Heart right ventricle (tissue), 16 donors: ENCODE results near the gene STXBP4. TPM values are rescaled to one million over a fixed set of nuclear protein-coding genes. Genes with fewer than 3 reads are reported as not detected.

ENCODE experiments used
- ATAC-seq, 8 donors: fragments of 200-7000 bp; cut with Tn5 transposase; one replicate each; pipeline ENCODE4 v1.9.1; 2020; ENCODE audit warnings: mild to moderate bottlenecking in 8 of 8, moderate library complexity in 8 of 8, moderate number of reproducible peaks in 1 of 8
- DNase-seq, 2 donors: peaks; one replicate each; pipeline ENCODE4 v3.0.0-alpha.2; 2020
- H3K27ac ChIP-seq, 10 donors: fragments of 200-600 bp; sonication (generic) in 2 of 10; one replicate each; pipeline versions ENCODE4 v1.5.0 to v1.8.0; 2020 to 2022; ENCODE audit warnings: mild to moderate bottlenecking in 3 of 10
- H3K27me3 ChIP-seq, 7 donors: fragments of 200-600 bp; one replicate each; pipeline ENCODE4 v1.8.0; 2021 to 2022; ENCODE audit warnings: mild to moderate bottlenecking in 2 of 7
- H3K36me3 ChIP-seq, 9 donors: fragments of 200-600 bp; sonication (generic) in 1 of 9; one replicate each; pipeline versions ENCODE4 v1.5.0 to v1.8.0; 2020 to 2022; ENCODE audit warnings: mild to moderate bottlenecking in 2 of 9
- H3K4me1 ChIP-seq, 9 donors: fragments of 200-600 bp; sonication (generic) in 1 of 9; one replicate each; pipeline versions ENCODE4 v1.5.0 to v1.8.0; 2020 to 2022; ENCODE audit warnings: mild to moderate bottlenecking in 4 of 9
- H3K4me3 ChIP-seq, 10 donors: fragments of 200-600 bp; sonication (generic) in 2 of 10; one replicate each; pipeline versions ENCODE4 v1.5.0 to v1.8.0; 2020 to 2022; ENCODE audit warnings: mild to moderate bottlenecking in 7 of 10, moderate library complexity in 2 of 10
- H3K9me3 ChIP-seq, 11 donors: fragments of 200-600 bp in 10 of 11; sonication (generic) in 2 of 11; one replicate each; pipeline versions ENCODE4 v1.5.0 to v1.8.0; 2013 to 2022; ENCODE audit warnings: mild to moderate bottlenecking in 2 of 11, control low read depth in 1 of 11, moderate library complexity in 1 of 11
- WGBS, 2 donors: extraction: QIAGEN DNeasy Blood & Tissue Kit; methylation state at CpG; one replicate each; pipeline ENCODE4 v1.1.7; 2013; ENCODE audit warnings: inconsistent platforms in 1 of 2; 5-methylcytosine and 5-hydroxymethylcytosine counted together
- intact Hi-C, 10 donors: fragments of 100-400 bp; cut with DNase I; formaldehyde crosslinking; loops; one replicate each; pipeline versions ENCODE4 v1.11.1 to v1.14.2; 2022
- polyA plus RNA-seq, 2 donors: library from polyadenylated mRNA; stranded (reverse); fragments of 200-250 nt; gene quantifications; one replicate each; pipeline ENCODE4 v1.2.3, GENCODE V29; 2013
- total RNA-seq, 10 donors: library from RNA; stranded (reverse); fragmentation: NEBNext Ultra II Directional in 3 of 10; extraction: Animal tissue kit (Norgen Biotek cat#: 25700) in 3 of 10; gene quantifications; one replicate each; pipeline versions ENCODE4 v1.2.1 to v1.2.4, GENCODE V29; 2021 to 2023
- TF ChIP-seq, protein P1 (sequence below), 9 donors: fragments of 200-600 bp; sonication (generic) in 2 of 9; IDR thresholded peaks; one replicate each; pipeline versions ENCODE4 v1.5.0 to v1.8.0; 2021 to 2022; ENCODE audit warnings: antibody characterized with exemption in 9 of 9, mild to moderate bottlenecking in 5 of 9, moderate library complexity in 1 of 9
- donor health status: Arrhythmogenic right ventricular cardiomyopathy.
- donor health status: ischemic (EF 13 %, LVEDD 7.1; RV severe dilation, severe dysfunction).
- donor health status: healthy with polysubstance abuse.
- donor health status: DM: no; HTN: yes; CAD: no.
- donor health status: DM: no; HTN: no; CAD: no.
- donor health status: ischemic (EF 25% LVEDD 6.9; RV normal size, moderate dysfunction).
- donor health status: ischemic (EF 25% LVEDD 5.7; RV mildly dilated, moderate dysfunction).
- donor health status: healthy.
- donor health status: DM: yes; HTN: yes; CAD: no.
- donor health status: Ischemic cardiomyopathy.
- donor health status: ischemic (EF 35%, LVEDD 5.7; RV mildly dilated, moderate dysfunction).
- donor health status: nonischemic (EF 11% LVEDD 7.7; RV severe dilation, severe dysfunction).
- donor health status: DM: yes; HTN: yes; CAD: no.
- donor health status: PGD.
- donor health status: ischemic (EF 29% LVEDD 5.4; RV normal size, mild dysfunction).
- donor health status: nonischemic (EF 23%, LVEDD 6.1; RV moderate dilation, normal function).

The STXBP4 gene
- total and polyA plus RNA-seq, 12 donors = 0.77 to 8.3 (median 5.0) TPM

DNA sequence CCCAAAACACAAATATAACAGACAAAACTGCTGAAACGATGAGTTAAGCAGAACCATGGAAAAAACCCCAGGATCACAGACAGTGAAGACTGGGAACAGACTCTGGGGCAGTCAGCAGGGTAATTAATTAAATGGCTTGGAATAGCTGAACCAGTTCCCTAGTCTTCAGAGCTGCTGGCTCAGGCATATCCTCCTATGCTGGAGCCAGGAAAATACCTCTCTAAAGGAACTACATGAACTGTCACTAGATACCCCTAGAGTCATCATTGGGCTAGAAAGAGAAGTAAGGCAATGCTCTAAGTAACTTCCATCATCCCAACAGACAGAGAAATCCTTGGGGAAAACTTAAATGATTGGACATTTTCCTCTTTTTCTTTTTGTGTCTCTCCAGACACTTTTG is 113.0 kb downstream of the STXBP4 start:
- no peaks in the 10 kb centered on the region for H3K27me3 ChIP-seq
- intact Hi-C loops = loop anchor here in 2 of 10 donors (10.0 kb wide), 2 partner anchors 73 to 1553 kb away; no protein-coding TSS in a partner anchor
- peaks cover 0 to 51% (median 9%) of the 10 kb centered on the region in 9 donors for H3K36me3 ChIP-seq
- no peaks in the 10 kb centered on the region for H3K9me3 ChIP-seq
- no peak overlapping the region for H3K4me3 ChIP-seq
- TF ChIP-seq, protein P1, sequence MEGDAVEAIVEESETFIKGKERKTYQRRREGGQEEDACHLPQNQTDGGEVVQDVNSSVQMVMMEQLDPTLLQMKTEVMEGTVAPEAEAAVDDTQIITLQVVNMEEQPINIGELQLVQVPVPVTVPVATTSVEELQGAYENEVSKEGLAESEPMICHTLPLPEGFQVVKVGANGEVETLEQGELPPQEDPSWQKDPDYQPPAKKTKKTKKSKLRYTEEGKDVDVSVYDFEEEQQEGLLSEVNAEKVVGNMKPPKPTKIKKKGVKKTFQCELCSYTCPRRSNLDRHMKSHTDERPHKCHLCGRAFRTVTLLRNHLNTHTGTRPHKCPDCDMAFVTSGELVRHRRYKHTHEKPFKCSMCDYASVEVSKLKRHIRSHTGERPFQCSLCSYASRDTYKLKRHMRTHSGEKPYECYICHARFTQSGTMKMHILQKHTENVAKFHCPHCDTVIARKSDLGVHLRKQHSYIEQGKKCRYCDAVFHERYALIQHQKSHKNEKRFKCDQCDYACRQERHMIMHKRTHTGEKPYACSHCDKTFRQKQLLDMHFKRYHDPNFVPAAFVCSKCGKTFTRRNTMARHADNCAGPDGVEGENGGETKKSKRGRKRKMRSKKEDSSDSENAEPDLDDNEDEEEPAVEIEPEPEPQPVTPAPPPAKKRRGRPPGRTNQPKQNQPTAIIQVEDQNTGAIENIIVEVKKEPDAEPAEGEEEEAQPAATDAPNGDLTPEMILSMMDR (IDR thresholded peaks at IDR 0.05) = no peak
- no peak for ATAC-seq
- WGBS, 2 donors = 94 to 96% methylated on average over 1 of the region's 1 CpG
- H3K4me1 ChIP-seq = peaks cover 0 to 5% (median under 1%) of the 10 kb centered on the region in 9 donors
- DNase-seq = no peak
- H3K27ac ChIP-seq = no peak overlapping the region

DNA sequence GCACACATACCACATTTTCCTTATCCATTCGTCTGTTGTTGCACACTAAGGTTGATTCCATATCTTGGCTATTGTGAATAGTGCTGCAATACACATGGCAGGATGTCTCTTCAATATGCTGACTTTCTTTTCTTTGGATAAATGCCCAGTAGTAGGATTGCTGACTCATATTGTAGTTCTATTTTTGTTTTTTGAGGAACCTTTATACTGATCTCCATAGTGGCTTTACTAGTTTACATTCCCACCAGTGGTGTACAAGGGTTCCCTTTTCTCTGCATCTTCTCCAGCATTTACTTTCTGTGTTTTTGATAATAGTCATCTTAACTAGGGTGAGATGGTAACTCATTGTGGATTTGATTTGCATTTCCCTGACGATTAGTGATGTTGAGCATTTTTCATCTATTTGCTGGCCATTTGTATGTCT is 118.1 kb downstream of the STXBP4 start:
- no peaks in the 10 kb centered on the region for H3K27me3 ChIP-seq
- peaks cover 0 to 17% (median 0%) of the 10 kb centered on the region in 9 donors for H3K36me3 ChIP-seq
- ATAC-seq (peak; percentile 49 to 81 (median 74)), DNase-seq (no peak)
- peaks cover 0 to 10% (median 4%) of the 10 kb centered on the region in 9 donors for H3K4me1 ChIP-seq
- H3K4me3 ChIP-seq = no peak overlapping the region
- WGBS, 2 donors = 50 to 53% methylated on average over 2 of the region's 2 CpGs
- peaks cover 0 to 5% (median 0%) of the 10 kb centered on the region in 11 donors for H3K9me3 ChIP-seq
- intact Hi-C loops = loop anchor here in 2 of 10 donors (10.0 kb wide), 2 partner anchors 68 to 1548 kb away; no protein-coding TSS in a partner anchor
- no peak overlapping the region for H3K27ac ChIP-seq
- TF ChIP-seq, protein P1 (IDR thresholded peaks at IDR 0.05) = no peak

DNA sequence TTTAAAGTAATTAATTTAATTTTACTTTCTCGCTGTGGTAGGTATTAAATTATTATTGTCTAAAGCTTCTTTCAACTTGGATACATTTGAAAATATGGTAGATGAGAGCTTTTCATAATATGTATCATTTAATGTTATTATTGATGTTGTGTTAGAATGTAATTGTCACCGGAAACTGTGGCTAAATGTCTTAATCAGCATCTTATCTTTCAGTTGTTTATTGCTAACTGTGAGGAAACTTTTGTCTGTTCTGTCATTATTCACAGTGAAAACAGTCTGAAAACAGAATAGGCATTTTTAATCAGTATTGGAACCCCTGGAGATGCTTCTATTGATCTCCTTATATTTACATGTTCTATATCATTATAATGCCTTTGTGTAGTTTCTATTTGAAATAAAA is 120.7 kb downstream of the STXBP4 start:
- Histone ChIP-seq H3K36me3 (no peaks in the 10 kb centered on the region), H3K4me3 (no peak overlapping the region), H3K27ac (no peak overlapping the region), H3K9me3 (peaks cover 0 to 5% (median 0%) of the 10 kb centered on the region in 11 donors), H3K4me1 (peaks cover 0 to 11% (median 4%) of the 10 kb centered on the region in 9 donors), H3K27me3 (no peaks in the 10 kb centered on the region)
- DNase-seq = no peak
- no peak for ATAC-seq
- TF ChIP-seq, protein P1 (IDR thresholded peaks at IDR 0.05) = no peak
- intact Hi-C loops = loop anchor here in 2 of 10 donors (10.0 kb wide), 2 partner anchors 66 to 1546 kb away; no protein-coding TSS in a partner anchor
- 92 to 94% methylated on average over 2 of the region's 2 CpGs for WGBS, 2 donors

- H3K27ac ChIP-seq = no peak overlapping the region
- H3K4me1 ChIP-seq = peaks cover 0 to 11% (median 4%) of the 10 kb centered on the region in 9 donors
- no peaks in the 10 kb centered on the region for H3K27me3 ChIP-seq
- H3K4me3 ChIP-seq = no peak overlapping the region
- H3K9me3 ChIP-seq = peaks cover 0 to 5% (median 0%) of the 10 kb centered on the region in 11 donors
- DNase-seq (no peak), ATAC-seq (no peak)
- TF ChIP-seq, protein P1 (IDR thresholded peaks at IDR 0.05) = no peak
- intact Hi-C loops = no loop called here
- WGBS, 2 donors = 76 to 82% methylated on average over 3 of the region's 3 CpGs
- H3K36me3 ChIP-seq = no peaks in the 10 kb centered on the region
Measured at GRCh38 chr17:55090079-55090492, 121.5 kb downstream of the STXBP4 start.
